HG03097 (cell line): ENCODE measurements around the gene NOTO.

Experiments used
- ATAC-seq: cut with Tn5 transposase; IDR thresholded peaks from one replicate; pipeline ENCODE4 v1.9.1; 2021; ENCODE audit not compliant: unreplicated experiment, low FRiP score

The NOTO gene

GRCh38 chr2:73233154-73233931, 31.0 kb downstream of the NOTO start, which contains the start of gene PRADC1:
Gene PRADC1, minus strand, starts transcription at chr2:73233239. Its CDS starts 79 bp downstream, at chr2:73233160.
- peak; percentile 92 for ATAC-seq

GRCh38 chr2:73233932-73234832, 31.8 kb downstream of the NOTO start, which contains the start of gene CCT7:
Gene CCT7, plus strand, starts transcription at chr2:73234308. Its CDS starts 71 bp downstream, at chr2:73234379.
- ATAC-seq, result peak; percentile 58

- no peak for ATAC-seq
Observed at GRCh38 chr2:73235315-73236028, 33.1 kb downstream of the NOTO start.

GRCh38 chr2:73237168-73237567, 34.8 kb downstream of the NOTO start:
- ATAC-seq, result no peak

GRCh38 chr2:73238149-73238548, 35.8 kb downstream of the NOTO start:
- no peak for ATAC-seq

GRCh38 chr2:73238976-73239375, 36.6 kb downstream of the NOTO start:
- ATAC-seq, result no peak

- ATAC-seq, result no peak
Observed at GRCh38 chr2:73239776-73240175, 37.4 kb downstream of the NOTO start.

GRCh38 chr2:73243884-73244570, 41.7 kb downstream of the NOTO start:
- ATAC-seq, result no peak

- no peak for ATAC-seq
Observed at GRCh38 chr2:73244580-73244979, 42.2 kb downstream of the NOTO start.

- no peak for ATAC-seq
Observed at GRCh38 chr2:73246850-73247249, 44.5 kb downstream of the NOTO start.

GRCh38 chr2:73249636-73250035, 47.3 kb downstream of the NOTO start:
- ATAC-seq, result no peak

GRCh38 chr2:73250872-73251846, 48.8 kb downstream of the NOTO start:
- ATAC-seq, result no peak

GRCh38 chr2:73252238-73253027, 50.1 kb downstream of the NOTO start:
- no peak for ATAC-seq

GRCh38 chr2:73253400-73253799, 51.0 kb downstream of the NOTO start:
- ATAC-seq, result no peak

GRCh38 chr2:73253901-73254300, 51.5 kb downstream of the NOTO start:
- ATAC-seq, result no peak

GRCh38 chr2:73254343-73255006, 52.1 kb downstream of the NOTO start:
- ATAC-seq, result no peak

- no peak for ATAC-seq
Observed at GRCh38 chr2:73255007-73255644, 52.8 kb downstream of the NOTO start.
